Neural progenitor cell (in vitro differentiated cells): ENCODE data around the gene SLC22A5. TPM values are rescaled to one million over a fixed set of nuclear protein-coding genes. Genes with fewer than 3 reads are reported as not detected.

Source experiments
- DNase-seq: peaks from one replicate; pipeline ENCODE4 v3.0.0-alpha.2; 2016; ENCODE audit warnings: low spot score
- H2AFZ ChIP-seq: fragments of 200-600 bp; sonication (generic); replicated peaks from 2 replicates; pipeline ENCODE4 v1.6.1; 2016; ENCODE audit warnings: antibody characterized with exemption
- H3F3A ChIP-seq: fragments of 200-600 bp; sonication (generic); 2 replicates; pipeline ENCODE4 v1.6.1; 2016; ENCODE audit warnings: antibody characterized with exemption, low read depth
- H3K27ac ChIP-seq: fragments of 200-600 bp; sonication (generic); 2 replicates; pipeline ENCODE4 v1.5.1; 2016; ENCODE audit warnings: mild to moderate bottlenecking
- H3K27me3 ChIP-seq: fragments of 200-600 bp; sonication (generic); 2 replicates; pipeline ENCODE4 v1.6.1; 2016; ENCODE audit warnings: mild to moderate bottlenecking, moderate library complexity
- H3K36me3 ChIP-seq: fragments of 200-600 bp; sonication (generic); 2 replicates; pipeline ENCODE4 v1.5.1; 2016
- H3K4me1 ChIP-seq: fragments of 200-600 bp; sonication (generic); 2 replicates; pipeline ENCODE4 v1.6.1; 2016; ENCODE audit warnings: mixed run types
- H3K4me2 ChIP-seq: fragments of 200-600 bp; sonication (generic); 2 replicates; pipeline ENCODE4 v1.6.1; 2016
- H3K4me3 ChIP-seq: fragments of 200-600 bp; sonication (generic); 2 replicates; pipeline ENCODE4 v1.5.1; 2016
- H3K79me2 ChIP-seq: fragments of 200-600 bp; sonication (generic); 2 replicates; pipeline ENCODE4 v1.6.1; 2016; ENCODE audit warnings: low read depth
- H3K9ac ChIP-seq: fragments of 200-600 bp; sonication (generic); 2 replicates; pipeline ENCODE4 v1.6.1; 2016
- H3K9me3 ChIP-seq: fragments of 200-600 bp; sonication (generic); 2 replicates; pipeline ENCODE4 v1.5.1; 2016; ENCODE audit warnings: low read depth
- H4K20me1 ChIP-seq: fragments of 200-600 bp; sonication (generic); 2 replicates; pipeline ENCODE4 v1.6.1; 2016; ENCODE audit warnings: low read depth
- H3K27ac Mint-ChIP-seq: 3 replicates; pipeline ENCODE4 v1.8.0; 2021; ENCODE audit warnings: mixed read lengths
- H3K27me3 Mint-ChIP-seq: 2 replicates; pipeline ENCODE4 v1.8.0; 2022; ENCODE audit warnings: low read depth, mild to moderate bottlenecking, inconsistent platforms, moderate library complexity, mixed read lengths; ENCODE audit not compliant: insufficient read depth
- H3K36me3 Mint-ChIP-seq: 3 replicates; pipeline ENCODE4 v1.8.0; 2021; ENCODE audit warnings: mixed read lengths
- H3K4me1 Mint-ChIP-seq: 3 replicates; pipeline ENCODE4 v1.8.0; 2021; ENCODE audit warnings: mixed read lengths
- H3K4me3 Mint-ChIP-seq: 3 replicates; pipeline ENCODE4 v1.8.0; 2021; ENCODE audit warnings: mild to moderate bottlenecking, moderate library complexity, mixed read lengths
- H3K9me3 Mint-ChIP-seq: 3 replicates; pipeline ENCODE4 v1.8.0; 2020; ENCODE audit warnings: mixed read lengths
- EZH2 ChIP-seq: fragments of 200-600 bp; sonication (generic); IDR thresholded peaks from 2 replicates; pipeline ENCODE4 v1.6.1; 2017; ENCODE audit warnings: antibody characterized with exemption, mild to moderate bottlenecking, moderate library complexity
- EZH2phosphoT487 ChIP-seq: fragments of 200-600 bp; sonication (generic); IDR thresholded peaks from 2 replicates; pipeline ENCODE4 v1.6.1; 2017; ENCODE audit warnings: antibody characterized with exemption
- total RNA-seq: library from RNA; depleted of rRNA; stranded (reverse); fragments of >200 nt; gene quantifications from 2 replicates; pipeline ENCODE4 v1.2.3, GENCODE V29; 2015; ENCODE audit warnings: low replicate concordance
- TF ChIP-seq, protein P1 (sequence below): fragments of 200-600 bp; sonication (generic); IDR thresholded peaks from 2 replicates; pipeline ENCODE4 v1.5.1; 2017; ENCODE audit warnings: antibody characterized with exemption, mild to moderate bottlenecking

Gene SLC22A5
- total RNA-seq, 1 donor from 2014 or later = 3.1 TPM

DNA sequence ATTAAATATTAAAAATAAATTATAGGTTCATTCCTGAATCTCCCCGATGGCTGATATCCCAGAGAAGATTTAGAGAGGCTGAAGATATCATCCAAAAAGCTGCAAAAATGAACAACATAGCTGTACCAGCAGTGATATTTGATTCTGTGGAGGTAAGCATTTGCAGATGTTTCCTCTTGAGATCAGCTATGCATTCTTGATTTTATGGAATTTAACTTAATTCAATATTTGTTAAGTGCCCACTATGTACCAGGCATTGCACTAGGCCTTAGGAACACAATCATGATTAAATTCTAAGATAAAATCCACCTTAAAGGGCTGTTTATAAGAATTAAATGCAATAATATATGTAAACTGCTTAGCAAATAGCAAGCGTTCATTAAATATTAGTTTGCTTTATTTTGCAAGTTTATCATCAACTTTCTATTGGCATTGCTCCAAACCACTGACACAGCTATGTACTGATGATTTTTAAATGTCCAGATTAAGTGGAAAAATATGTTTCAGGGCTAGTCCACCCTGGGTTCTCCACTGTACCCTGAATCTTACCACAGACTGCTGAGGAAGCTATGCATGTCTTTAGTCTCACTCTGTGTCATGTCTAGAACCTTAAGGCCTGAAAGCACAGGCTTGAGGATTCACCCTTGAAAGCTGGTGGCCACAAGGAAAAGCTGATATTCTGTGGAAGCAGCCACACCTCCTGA lies 42.1 kb upstream of the SLC22A5 start:
- H3K36me3 Mint-ChIP-seq = no peaks in the 10 kb centered on the region
- Histone ChIP-seq H3K4me2 (no peak overlapping the region), H3K27me3 (no peaks in the 10 kb centered on the region), H3K36me3 (no peaks in the 10 kb centered on the region), H2AFZ (no peak overlapping the region), H3K79me2 (no peaks in the 10 kb centered on the region), H3K27ac (no peak overlapping the region), H3K9me3 (no peaks in the 10 kb centered on the region), H3K4me3 (no peak overlapping the region), H3K9ac (no peak overlapping the region), H3K4me1 (peaks cover 10% of the 10 kb centered on the region), H4K20me1 (no peaks in the 10 kb centered on the region), H3F3A (no peaks in the 10 kb centered on the region)
- H3K27me3 Mint-ChIP-seq = peaks cover 3% of the 10 kb centered on the region
- no peaks in the 10 kb centered on the region for H3K9me3 Mint-ChIP-seq
- DNase-seq = no peak
- no peak overlapping the region for H3K4me3 Mint-ChIP-seq
- no peak for TF ChIP-seq EZH2
- peaks cover 14% of the 10 kb centered on the region for H3K4me1 Mint-ChIP-seq
- H3K27ac Mint-ChIP-seq = no peak overlapping the region

DNA sequence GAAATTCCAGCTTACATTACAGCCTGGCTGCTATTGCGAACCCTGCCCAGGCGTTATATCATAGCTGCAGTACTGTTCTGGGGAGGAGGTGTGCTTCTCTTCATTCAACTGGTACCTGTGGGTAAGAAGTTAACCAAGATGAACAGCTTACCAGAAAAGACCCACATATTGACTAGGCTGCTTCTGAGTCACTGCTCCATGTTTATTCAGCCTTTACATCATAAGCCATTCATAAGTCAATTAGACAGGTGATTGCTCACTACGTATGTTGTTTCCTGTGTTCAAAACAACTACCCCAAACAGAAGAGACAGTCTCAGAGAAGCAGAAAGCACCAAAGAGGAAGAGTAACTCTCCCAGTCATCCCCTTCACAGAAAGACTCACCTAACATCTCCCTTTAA lies 34.7 kb upstream of the SLC22A5 start:
- Histone ChIP-seq H3K27ac (no peak overlapping the region), H4K20me1 (no peaks in the 10 kb centered on the region), H3K27me3 (no peaks in the 10 kb centered on the region), H3K9ac (no peak overlapping the region), H3K4me1 (no peaks in the 10 kb centered on the region), H3K79me2 (no peaks in the 10 kb centered on the region), H3K4me2 (no peak overlapping the region), H3K9me3 (no peaks in the 10 kb centered on the region), H3K36me3 (no peaks in the 10 kb centered on the region), H3F3A (no peaks in the 10 kb centered on the region), H2AFZ (no peak overlapping the region), H3K4me3 (no peak overlapping the region)
- H3K36me3 Mint-ChIP-seq = no peaks in the 10 kb centered on the region
- H3K27ac Mint-ChIP-seq = no peak overlapping the region
- H3K4me1 Mint-ChIP-seq = no peaks in the 10 kb centered on the region
- TF ChIP-seq EZH2 (no peak), EZH2phosphoT487 (no peak)
- TF ChIP-seq, protein P1, sequence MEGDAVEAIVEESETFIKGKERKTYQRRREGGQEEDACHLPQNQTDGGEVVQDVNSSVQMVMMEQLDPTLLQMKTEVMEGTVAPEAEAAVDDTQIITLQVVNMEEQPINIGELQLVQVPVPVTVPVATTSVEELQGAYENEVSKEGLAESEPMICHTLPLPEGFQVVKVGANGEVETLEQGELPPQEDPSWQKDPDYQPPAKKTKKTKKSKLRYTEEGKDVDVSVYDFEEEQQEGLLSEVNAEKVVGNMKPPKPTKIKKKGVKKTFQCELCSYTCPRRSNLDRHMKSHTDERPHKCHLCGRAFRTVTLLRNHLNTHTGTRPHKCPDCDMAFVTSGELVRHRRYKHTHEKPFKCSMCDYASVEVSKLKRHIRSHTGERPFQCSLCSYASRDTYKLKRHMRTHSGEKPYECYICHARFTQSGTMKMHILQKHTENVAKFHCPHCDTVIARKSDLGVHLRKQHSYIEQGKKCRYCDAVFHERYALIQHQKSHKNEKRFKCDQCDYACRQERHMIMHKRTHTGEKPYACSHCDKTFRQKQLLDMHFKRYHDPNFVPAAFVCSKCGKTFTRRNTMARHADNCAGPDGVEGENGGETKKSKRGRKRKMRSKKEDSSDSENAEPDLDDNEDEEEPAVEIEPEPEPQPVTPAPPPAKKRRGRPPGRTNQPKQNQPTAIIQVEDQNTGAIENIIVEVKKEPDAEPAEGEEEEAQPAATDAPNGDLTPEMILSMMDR = no peak
- H3K9me3 Mint-ChIP-seq = no peaks in the 10 kb centered on the region
- H3K4me3 Mint-ChIP-seq = no peak overlapping the region
- H3K27me3 Mint-ChIP-seq = no peaks in the 10 kb centered on the region
- no peak for DNase-seq

DNA sequence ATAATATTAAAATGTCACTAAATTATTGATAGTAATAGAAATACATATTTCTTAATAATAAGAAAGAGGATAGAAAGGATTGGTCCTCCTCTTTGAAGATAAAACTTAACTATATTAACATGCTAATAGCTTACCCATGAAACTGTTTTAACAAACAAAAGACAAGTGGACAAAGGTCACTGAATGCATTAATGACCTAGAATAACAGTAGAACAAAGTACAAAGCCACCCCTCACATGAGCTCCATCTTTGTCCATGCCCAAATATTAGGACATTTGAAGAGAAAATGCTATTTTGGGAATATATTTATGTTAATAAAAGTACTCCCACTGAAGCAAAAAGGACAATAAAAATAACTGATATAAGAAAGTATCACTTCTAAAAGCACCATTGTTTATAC lies 34.1 kb upstream of the SLC22A5 start:
- H3K9ac ChIP-seq = no peak overlapping the region
- Mint-ChIP-seq H3K36me3 (no peaks in the 10 kb centered on the region), H3K4me1 (peaks cover 5% of the 10 kb centered on the region), H3K27ac (no peak overlapping the region), H3K27me3 (no peaks in the 10 kb centered on the region), H3K9me3 (no peaks in the 10 kb centered on the region), H3K4me3 (no peak overlapping the region)
- H4K20me1 ChIP-seq = no peaks in the 10 kb centered on the region
- H3K4me3 ChIP-seq = no peak overlapping the region
- no peaks in the 10 kb centered on the region for H3K27me3 ChIP-seq
- DNase-seq = no peak
- H3K9me3 ChIP-seq = no peaks in the 10 kb centered on the region
- H2AFZ ChIP-seq = no peak overlapping the region
- H3K4me1 ChIP-seq = no peaks in the 10 kb centered on the region
- H3F3A ChIP-seq = no peaks in the 10 kb centered on the region
- H3K79me2 ChIP-seq = no peaks in the 10 kb centered on the region
- H3K27ac ChIP-seq = no peak overlapping the region
- H3K36me3 ChIP-seq = no peaks in the 10 kb centered on the region
- TF ChIP-seq EZH2 (no peak), EZH2phosphoT487 (no peak)
- TF ChIP-seq, protein P1 = no peak
- H3K4me2 ChIP-seq = no peak overlapping the region

DNA sequence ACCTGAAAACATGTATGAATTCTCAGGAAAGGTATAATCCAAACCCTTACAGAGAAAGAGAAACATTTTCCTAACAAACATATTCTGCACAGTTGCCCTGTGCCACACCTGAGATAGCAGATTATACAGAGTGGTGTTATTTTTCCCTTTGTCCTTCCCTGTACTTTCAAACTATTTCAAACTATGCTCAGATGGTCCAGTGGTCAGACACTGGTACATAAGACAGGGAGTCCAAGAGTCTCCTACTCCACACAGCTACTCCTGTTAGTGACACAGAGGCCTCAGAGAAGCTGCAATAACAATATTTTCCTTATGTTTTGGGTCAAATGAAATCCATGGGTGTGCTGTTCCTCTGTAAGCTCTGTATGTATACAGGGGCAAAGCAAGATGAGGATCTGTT lies 30.0 kb upstream of the SLC22A5 start:
- DNase-seq = no peak
- Mint-ChIP-seq H3K4me3 (no peak overlapping the region), H3K9me3 (no peaks in the 10 kb centered on the region), H3K4me1 (peaks cover 6% of the 10 kb centered on the region), H3K27me3 (no peaks in the 10 kb centered on the region), H3K27ac (no peak overlapping the region), H3K36me3 (no peaks in the 10 kb centered on the region)
- Histone ChIP-seq H2AFZ (no peak overlapping the region), H3K27ac (no peak overlapping the region), H3K79me2 (no peaks in the 10 kb centered on the region), H3K4me3 (no peak overlapping the region), H3K4me1 (no peaks in the 10 kb centered on the region), H3K27me3 (no peaks in the 10 kb centered on the region), H3K9ac (no peak overlapping the region), H3K9me3 (no peaks in the 10 kb centered on the region), H3F3A (no peaks in the 10 kb centered on the region), H4K20me1 (no peaks in the 10 kb centered on the region), H3K36me3 (no peaks in the 10 kb centered on the region), H3K4me2 (no peak overlapping the region)
- TF ChIP-seq, protein P1 = no peak
- TF ChIP-seq EZH2phosphoT487 = no peak
- TF ChIP-seq EZH2 = no peak
